ENCODE results near the gene COL6A1.

Gene COL6A1

GRCh38 chr21:45976701-45977311 lies 4.8 kb upstream of the COL6A1 start:
- H3K27ac ChIP-seq (replicated peaks), result no peak overlapping the region
- TF ChIP-seq SPI1 (IDR thresholded peaks at IDR 0.05; ENCODE audit: borderline replicate concordance, low read depth) (no peak), REST (IDR thresholded peaks at IDR 0.05; ENCODE audit: insufficient replicate concordance, low read depth) (no peak), GABPA (IDR thresholded peaks at IDR 0.05; ENCODE audit: low read depth) (no peak), POLR2AphosphoS5 (IDR thresholded peaks at IDR 0.05; ENCODE audit: low read depth) (no peak)
- TF ChIP-seq, protein P1, sequence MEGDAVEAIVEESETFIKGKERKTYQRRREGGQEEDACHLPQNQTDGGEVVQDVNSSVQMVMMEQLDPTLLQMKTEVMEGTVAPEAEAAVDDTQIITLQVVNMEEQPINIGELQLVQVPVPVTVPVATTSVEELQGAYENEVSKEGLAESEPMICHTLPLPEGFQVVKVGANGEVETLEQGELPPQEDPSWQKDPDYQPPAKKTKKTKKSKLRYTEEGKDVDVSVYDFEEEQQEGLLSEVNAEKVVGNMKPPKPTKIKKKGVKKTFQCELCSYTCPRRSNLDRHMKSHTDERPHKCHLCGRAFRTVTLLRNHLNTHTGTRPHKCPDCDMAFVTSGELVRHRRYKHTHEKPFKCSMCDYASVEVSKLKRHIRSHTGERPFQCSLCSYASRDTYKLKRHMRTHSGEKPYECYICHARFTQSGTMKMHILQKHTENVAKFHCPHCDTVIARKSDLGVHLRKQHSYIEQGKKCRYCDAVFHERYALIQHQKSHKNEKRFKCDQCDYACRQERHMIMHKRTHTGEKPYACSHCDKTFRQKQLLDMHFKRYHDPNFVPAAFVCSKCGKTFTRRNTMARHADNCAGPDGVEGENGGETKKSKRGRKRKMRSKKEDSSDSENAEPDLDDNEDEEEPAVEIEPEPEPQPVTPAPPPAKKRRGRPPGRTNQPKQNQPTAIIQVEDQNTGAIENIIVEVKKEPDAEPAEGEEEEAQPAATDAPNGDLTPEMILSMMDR (IDR thresholded peaks at IDR 0.05; ENCODE audit: insufficient read depth, low read length), result no peak

DNA sequence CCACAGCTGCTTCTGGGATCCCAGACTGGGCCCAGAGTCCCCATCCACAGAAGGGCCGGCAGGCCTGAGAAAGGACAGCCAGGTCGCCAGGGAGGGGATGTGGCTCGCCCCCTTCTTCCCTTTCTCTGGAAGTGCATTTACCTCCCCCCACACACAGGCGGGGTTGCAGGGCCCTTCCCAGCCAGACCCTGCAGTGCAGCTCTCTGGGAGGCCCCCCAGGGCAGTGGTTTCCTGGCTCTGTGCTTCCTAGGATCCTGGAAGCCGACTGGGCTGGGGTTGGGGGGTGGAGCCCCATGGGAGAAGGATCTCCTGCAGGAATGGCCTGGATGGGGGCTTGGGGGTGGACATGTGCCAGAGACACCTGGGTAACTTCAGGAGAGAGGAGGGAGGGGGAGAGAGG lies 4.2 kb upstream of the COL6A1 start:
- DNase-seq (ENCODE audit: low read depth in 1 of 2, low spot score in 1 of 2), result no peak
- TF ChIP-seq, protein P1 (IDR thresholded peaks at IDR 0.05; ENCODE audit: insufficient read depth, low read length), result no peak
- TF ChIP-seq GABPA (IDR thresholded peaks at IDR 0.05; ENCODE audit: low read depth) (no peak), POLR2AphosphoS5 (IDR thresholded peaks at IDR 0.05; ENCODE audit: low read depth) (no peak), SPI1 (IDR thresholded peaks at IDR 0.05; ENCODE audit: borderline replicate concordance, low read depth) (no peak), REST (IDR thresholded peaks at IDR 0.05; ENCODE audit: insufficient replicate concordance, low read depth) (no peak)
- H3K27me3 ChIP-seq (ENCODE audit: insufficient read depth, poor library complexity, severe bottlenecking), result peaks cover 38% of the 10 kb centered on the region
- no peak overlapping the region for H3K4me3 ChIP-seq (replicated peaks; ENCODE audit: insufficient read depth, low read length)
- H3K27ac ChIP-seq (replicated peaks), result no peak overlapping the region

More at GRCh38 chr21:45976701-45977311, 4.8 kb upstream of the COL6A1 start:
- no peak for DNase-seq (ENCODE audit: low read depth in 1 of 2, low spot score in 1 of 2)
- Histone ChIP-seq H3K4me3 (replicated peaks; ENCODE audit: insufficient read depth, low read length) (no peak overlapping the region), H3K27me3 (ENCODE audit: insufficient read depth, poor library complexity, severe bottlenecking) (peaks cover 38% of the 10 kb centered on the region)

DNA sequence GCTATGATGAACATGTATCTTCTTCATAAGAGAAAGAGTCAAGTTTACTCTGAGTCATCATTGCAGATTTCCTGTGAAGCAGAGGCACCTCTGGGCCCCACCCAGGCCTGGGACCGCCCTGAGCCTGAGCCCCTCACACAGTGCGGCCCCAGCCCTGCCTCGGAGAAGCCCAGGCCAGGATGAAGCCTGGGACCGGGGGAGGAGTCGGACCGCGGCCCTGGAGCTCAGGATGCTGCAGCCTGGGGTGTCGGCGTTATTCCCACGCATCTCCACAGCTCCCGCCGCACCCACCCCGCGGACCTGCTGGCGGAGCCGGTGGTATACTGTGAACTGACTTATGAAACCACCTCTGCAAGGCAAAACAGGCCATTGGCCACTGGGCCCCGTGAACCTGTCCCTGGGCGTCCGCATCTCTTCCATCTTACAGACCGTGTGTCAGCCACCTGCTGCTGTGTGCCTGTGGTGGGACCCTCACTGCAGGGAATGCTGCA lies 2.4 kb upstream of the COL6A1 start:
- TF ChIP-seq, protein P1 (IDR thresholded peaks at IDR 0.05; ENCODE audit: insufficient read depth, low read length), result no peak
- TF ChIP-seq REST (IDR thresholded peaks at IDR 0.05; ENCODE audit: insufficient replicate concordance, low read depth) (no peak), SPI1 (IDR thresholded peaks at IDR 0.05; ENCODE audit: borderline replicate concordance, low read depth) (no peak), POLR2AphosphoS5 (IDR thresholded peaks at IDR 0.05; ENCODE audit: low read depth) (no peak), GABPA (IDR thresholded peaks at IDR 0.05; ENCODE audit: low read depth) (no peak)
- Histone ChIP-seq H3K4me3 (replicated peaks; ENCODE audit: insufficient read depth, low read length) (no peak overlapping the region), H3K27me3 (ENCODE audit: insufficient read depth, poor library complexity, severe bottlenecking) (peaks cover 29% of the 10 kb centered on the region), H3K27ac (replicated peaks) (no peak overlapping the region)
- DNase-seq (ENCODE audit: low read depth in 1 of 2, low spot score in 1 of 2), result no peak
